Mononuclear cell (primary cell): ENCODE results near the gene RFX2. TPM values are rescaled to one million over a fixed set of nuclear protein-coding genes. Genes with fewer than 3 reads are reported as not detected.
"Not testable (repeated sequence)": the region's sequence is repeated elsewhere in the genome, so short reads cannot be mapped to it uniquely, and the experiment has no call there.

Experiments
- H3K27me3 ChIP-seq: 2 replicates; pipeline ENCODE4 v1.6.0; 2011; ENCODE audit warnings: low read length, control low read depth; ENCODE audit not compliant: insufficient read depth
- H3K4me1 ChIP-seq: 2 replicates; pipeline ENCODE4 v1.5.1; 2011; ENCODE audit warnings: mild to moderate bottlenecking, low read length, control low read depth; ENCODE audit not compliant: insufficient read depth
- H3K4me3 ChIP-seq: 2 replicates; pipeline ENCODE4 v1.5.1; 2011; ENCODE audit warnings: mild to moderate bottlenecking, low read length, moderate library complexity
- H3K9me3 ChIP-seq: 2 replicates; pipeline ENCODE4 v1.5.1; 2011; ENCODE audit warnings: low read depth, mild to moderate bottlenecking, control low read depth, low read length
- total RNA-seq: library from RNA; depleted of rRNA; stranded (reverse); fragments of >200 nt; gene quantifications from one replicate; pipeline ENCODE4 v1.2.3, GENCODE V29; 2012

Gene RFX2
- total RNA-seq, 1 donor: 11.3 TPM

DNA sequence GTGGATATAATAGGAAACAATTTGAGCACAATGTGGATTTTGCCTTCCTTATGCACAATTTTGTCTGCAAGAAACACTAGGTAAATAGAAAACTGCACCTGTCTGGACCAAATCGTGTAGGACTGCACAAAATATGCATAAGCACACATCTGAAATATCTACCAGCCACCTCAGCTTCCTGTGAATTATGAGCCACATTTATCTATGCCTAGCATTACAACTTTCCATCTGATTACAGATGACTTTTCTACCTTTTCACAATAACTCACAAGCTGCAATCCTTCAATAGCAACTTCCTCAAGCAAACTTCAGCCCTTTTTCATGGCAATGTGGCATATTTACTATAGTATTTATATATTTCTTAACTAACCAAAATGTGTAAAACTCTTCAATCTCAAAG, 5.7 kb upstream of the RFX2 start:
- peaks cover 4% of the 10 kb centered on the region for H3K4me1 ChIP-seq
- no peak overlapping the region for H3K4me3 ChIP-seq
- no peaks in the 10 kb centered on the region for H3K9me3 ChIP-seq
- H3K27me3 ChIP-seq: no peaks in the 10 kb centered on the region

DNA sequence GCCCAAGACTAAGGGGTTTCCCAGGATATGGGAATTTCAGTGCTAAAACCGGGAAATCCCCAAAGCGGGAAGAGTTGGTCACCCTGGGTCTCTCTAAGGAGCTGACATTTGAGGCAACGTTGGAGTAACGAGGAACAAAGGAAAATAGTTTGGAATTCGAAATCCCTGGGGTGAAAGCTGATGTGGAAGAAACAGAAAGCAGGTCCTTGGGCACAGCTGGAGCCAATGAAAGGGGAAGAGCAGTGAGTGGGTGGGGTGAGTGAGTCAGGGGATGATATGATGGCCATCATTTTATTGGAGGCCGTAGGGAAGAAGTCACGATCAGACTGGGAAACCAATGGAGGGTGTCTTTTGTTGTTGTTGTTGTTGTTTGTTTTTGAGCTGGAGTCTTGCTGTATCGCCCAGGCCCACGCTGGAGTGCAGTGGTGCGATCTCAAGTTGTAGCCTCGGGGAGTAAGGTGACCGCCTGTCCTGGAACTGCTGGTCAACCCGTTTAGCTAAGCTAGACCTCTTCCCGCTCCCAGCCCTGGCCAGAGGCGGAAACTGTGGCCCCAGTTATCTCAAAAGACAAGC, 3.4 kb upstream of the RFX2 start:
- Histone ChIP-seq H3K27me3 (peaks cover 2% of the 10 kb centered on the region), H3K9me3 (no peaks in the 10 kb centered on the region), H3K4me3 (no peak overlapping the region), H3K4me1 (peaks cover 17% of the 10 kb centered on the region)

DNA sequence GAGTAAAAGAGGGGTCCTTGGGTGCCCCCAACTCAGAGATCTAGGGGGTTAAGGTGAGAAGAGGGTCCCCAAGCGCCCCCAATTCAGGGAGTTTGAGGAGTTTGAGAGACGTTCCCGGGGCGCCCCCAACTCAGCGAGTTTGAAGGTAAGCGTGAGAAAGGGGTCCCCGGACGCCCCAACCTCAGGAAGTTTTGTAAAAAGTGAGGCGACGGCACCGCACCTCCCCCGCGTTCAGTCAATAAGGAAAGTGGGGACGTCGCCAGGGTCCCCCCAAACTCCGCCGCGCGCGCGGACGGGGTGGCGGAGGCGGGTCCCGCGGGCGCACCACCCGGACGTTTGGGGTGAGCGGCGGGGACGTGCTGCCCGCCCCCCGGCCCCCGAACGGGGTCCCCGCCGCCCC, 353 bp downstream of the RFX2 start:
- Histone ChIP-seq H3K27me3 (peaks cover 2% of the 10 kb centered on the region), H3K4me1 (peaks cover 29% of the 10 kb centered on the region), H3K4me3 (peak overlapping the region; percentile 55), H3K9me3 (no peaks in the 10 kb centered on the region)

DNA sequence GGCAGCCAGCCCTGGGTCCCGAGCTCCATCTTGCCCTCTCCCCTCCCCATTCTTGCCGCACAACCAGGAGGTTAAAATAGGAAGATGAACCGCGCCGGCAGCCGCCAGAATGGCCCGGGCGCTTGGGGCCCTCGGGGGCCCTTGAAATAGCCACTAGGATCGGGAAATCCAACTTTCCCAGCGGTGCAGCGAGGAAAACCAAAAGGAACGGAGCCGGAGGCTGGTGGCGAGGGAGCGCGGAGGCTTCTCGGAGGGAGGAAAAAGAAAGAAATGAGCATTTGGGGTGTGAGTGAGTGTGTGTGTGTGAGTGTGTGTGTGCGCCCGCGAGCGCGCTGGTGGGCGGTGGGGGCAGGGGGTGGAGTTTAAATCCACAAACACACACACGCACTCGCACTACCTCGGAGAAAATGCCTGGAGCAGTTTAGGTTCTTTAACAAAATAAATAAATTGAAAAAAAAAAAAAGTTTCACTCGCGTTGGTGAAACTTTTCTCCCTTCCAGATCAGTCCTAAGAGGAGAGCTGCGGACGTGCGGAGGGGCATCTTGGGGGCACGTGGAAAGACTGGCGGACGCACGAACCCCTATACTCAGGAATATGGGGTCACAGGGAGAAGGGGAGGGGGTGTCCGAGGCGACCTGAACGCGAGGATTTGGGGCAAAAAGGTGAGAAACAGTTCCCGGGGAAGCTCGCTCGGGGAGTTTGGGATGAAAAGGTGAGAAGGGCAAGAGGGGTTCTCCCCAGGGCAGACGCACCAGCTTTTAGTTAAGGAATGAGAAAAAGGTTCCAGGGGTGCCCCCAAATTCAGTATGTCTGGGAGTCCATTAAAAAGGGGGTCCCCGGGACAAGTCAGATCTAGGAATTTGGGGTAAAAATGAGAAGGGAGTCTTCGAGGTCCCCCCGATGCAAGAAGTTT, 1.3 kb downstream of the RFX2 start:
- Histone ChIP-seq H3K4me3 (peak overlapping the region; percentile 55), H3K27me3 (peaks cover 2% of the 10 kb centered on the region), H3K4me1 (peaks cover 35% of the 10 kb centered on the region), H3K9me3 (no peaks in the 10 kb centered on the region)

DNA sequence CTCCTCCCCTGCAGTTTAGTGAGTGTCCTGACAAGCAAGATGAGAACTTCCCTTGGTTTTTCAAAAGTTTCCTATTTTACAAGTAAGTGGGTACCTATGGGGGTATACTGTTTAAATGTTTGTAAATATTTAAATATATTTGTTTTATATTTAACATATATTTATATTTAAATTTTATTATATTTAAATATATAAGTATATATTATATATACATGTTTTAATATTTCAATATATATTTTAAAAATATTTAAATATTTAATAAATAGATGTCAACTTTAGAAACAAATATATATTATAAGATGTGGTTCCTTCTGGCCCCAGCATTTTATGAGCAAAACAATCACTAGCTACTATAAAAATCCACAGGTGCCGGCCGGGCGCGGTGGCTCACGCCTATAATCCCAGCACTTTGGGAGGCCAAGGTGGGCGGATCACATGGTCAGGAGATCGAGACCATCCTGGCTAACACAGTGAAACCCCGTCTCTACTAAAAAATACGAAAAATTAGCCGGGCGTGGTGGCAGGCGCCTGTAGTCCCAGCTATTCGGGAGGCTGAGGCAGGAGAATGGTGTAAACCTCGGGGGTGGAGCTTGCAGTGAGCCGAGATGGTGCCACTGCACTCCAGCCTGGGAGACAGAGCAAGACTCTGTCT, 3.5 kb downstream of the RFX2 start:
- not testable (repeated sequence) for H3K27me3 ChIP-seq, H3K4me3 ChIP-seq, H3K9me3 ChIP-seq
- peaks cover 35% of the 10 kb centered on the region for H3K4me1 ChIP-seq

DNA sequence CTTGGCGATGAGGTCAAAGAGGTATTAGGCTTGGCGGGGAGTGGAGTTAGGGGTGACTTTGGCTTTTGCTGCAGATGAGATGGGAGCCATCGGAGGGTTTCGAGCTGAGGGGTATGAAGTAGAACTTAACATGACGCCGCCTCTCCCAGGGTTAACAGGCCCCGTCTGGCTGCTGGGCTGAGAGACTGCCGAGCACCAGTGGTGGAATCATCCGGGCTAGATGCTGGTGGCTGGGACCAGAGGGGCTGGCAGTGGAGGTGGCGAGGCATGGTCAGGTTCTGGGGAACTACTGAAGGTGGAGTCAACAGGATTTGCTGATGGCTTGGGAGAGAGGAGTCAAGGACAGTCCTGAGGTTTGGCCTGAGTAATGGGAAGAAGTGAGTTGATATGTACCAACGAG, 4.9 kb downstream of the RFX2 start:
- H3K4me1 ChIP-seq: peaks cover 43% of the 10 kb centered on the region

DNA sequence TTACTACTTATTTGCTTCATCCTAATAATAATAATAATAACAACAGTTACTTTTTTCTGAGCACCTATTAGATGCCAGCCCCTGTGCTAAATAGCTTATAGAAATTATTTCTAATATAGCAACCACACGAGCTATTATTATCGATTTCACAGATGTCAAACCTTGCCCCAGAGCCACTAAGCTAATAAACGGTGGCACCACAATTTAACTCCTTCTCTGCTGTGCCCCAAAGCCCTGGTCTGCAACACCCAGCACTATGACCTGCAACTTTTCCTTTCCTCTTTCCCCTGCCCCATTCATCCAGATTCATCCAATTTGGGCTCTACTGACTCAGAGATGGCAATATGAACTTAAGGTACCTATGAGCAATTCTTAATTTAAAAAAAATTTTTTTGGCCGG, 6.4 kb downstream of the RFX2 start:
- Histone ChIP-seq H3K4me3 (no peak overlapping the region), H3K27me3 (no peaks in the 10 kb centered on the region), H3K4me1 (peaks cover 41% of the 10 kb centered on the region), H3K9me3 (no peaks in the 10 kb centered on the region)

More for the DNA sequence above, 4.9 kb downstream of the RFX2 start:
- Histone ChIP-seq H3K4me3 (no peak overlapping the region), H3K9me3 (no peaks in the 10 kb centered on the region), H3K27me3 (peaks cover 2% of the 10 kb centered on the region)

DNA sequence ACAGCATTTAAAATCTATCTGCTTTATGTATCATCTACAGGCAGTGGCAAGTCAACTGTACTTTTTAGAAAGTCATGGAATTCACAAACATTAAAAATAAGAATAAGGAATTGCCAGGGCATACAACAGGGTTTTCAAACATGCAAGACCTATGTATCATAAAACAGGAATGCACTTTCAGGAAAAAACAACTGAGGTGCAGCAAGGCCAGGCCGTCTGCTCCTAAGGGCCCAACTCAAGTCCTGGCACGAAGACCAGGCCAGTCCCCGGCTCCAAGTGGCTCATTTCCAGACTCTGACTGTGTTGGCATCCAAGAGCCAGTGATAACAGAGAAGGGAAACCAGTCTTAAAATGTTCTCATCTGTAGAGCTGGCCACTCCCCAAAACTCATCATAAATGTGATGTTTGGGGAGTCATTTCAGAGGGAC, 7.1 kb downstream of the RFX2 start:
- Histone ChIP-seq H3K4me3 (no peak overlapping the region), H3K27me3 (no peaks in the 10 kb centered on the region), H3K9me3 (no peaks in the 10 kb centered on the region), H3K4me1 (peaks cover 34% of the 10 kb centered on the region)

DNA sequence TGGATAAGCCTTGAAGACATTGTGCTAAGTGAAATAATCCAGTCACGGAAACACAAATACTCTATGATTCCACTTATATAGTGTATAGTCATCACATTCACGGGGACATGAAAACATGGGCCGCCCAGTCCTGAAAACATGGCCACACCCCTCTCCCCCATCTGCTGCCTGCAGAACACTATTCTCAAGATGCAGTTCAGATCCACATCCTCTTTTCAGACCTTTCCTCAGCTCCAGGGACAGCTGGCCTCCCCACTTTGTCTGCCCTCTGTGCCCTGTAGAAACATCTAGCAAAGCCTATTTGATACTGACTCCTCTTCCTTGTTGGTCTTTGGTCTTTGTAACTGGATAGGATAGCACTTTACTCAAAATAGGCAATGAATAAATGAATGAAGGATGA, 8.3 kb downstream of the RFX2 start:
- Histone ChIP-seq H3K9me3 (no peaks in the 10 kb centered on the region), H3K27me3 (no peaks in the 10 kb centered on the region), H3K4me1 (peaks cover 33% of the 10 kb centered on the region), H3K4me3 (no peak overlapping the region)

DNA sequence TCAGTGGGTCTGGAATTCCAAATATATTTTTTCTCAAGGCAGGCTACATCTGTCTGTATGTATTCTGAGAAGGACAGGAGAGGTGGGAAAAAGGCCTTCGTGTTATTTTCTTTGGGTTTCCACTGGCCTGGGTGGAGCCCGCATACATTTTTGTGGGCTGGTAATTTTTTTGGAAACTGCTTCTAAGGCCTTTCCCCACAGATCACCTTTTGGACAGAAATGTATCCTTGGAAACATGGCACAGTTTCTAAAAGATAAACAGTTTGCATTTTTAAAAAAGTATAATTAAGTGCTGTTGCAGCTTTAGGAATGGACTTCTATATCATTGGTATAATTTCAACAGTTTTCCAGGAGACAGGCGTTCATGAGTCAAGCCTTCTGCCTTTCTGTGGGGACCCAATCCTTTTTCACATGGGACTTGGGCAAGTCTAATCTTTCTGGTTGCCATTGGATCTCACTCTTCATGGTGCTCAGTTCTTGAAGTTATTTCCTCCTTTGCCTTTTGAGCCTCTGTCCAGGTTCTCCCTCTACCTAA, 8.9 kb downstream of the RFX2 start:
- H3K4me3 ChIP-seq: no peak overlapping the region
- H3K27me3 ChIP-seq: no peaks in the 10 kb centered on the region
- H3K9me3 ChIP-seq: no peaks in the 10 kb centered on the region
- H3K4me1 ChIP-seq: peaks cover 33% of the 10 kb centered on the region

DNA sequence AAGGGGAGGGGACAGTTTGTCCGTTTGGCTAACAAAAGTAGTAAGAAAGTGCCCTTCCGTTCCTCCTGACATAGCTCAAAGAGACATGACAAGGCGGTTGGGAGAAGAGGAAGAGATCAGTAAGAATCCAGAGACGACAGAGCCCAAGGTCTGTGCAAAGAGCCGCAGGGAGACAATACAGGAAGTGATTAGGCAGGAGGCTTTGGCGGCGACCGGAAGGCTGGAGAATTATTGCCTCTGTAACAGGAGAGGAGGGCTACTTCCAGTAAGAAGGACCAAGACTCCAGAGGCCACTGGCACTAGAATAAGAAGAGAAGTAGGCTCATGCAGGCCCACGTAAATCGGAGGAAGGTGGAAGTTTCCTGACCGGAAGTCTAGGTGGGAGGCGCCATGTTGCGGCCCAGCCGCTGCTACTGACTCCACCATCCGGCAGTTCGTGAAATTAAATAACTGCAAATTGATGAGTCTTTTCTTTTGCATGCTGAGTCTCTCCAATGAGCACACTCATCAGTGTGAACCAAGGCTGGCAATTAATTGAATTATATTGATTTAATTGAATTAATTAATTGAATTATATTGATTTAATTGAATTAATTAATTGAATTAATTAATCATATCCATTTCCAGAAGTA, 9.9 kb downstream of the RFX2 start:
- H3K4me1 ChIP-seq: peaks cover 31% of the 10 kb centered on the region
- H3K9me3 ChIP-seq: no peaks in the 10 kb centered on the region
- peak overlapping the region; percentile 37 for H3K4me3 ChIP-seq
- H3K27me3 ChIP-seq: no peaks in the 10 kb centered on the region

DNA sequence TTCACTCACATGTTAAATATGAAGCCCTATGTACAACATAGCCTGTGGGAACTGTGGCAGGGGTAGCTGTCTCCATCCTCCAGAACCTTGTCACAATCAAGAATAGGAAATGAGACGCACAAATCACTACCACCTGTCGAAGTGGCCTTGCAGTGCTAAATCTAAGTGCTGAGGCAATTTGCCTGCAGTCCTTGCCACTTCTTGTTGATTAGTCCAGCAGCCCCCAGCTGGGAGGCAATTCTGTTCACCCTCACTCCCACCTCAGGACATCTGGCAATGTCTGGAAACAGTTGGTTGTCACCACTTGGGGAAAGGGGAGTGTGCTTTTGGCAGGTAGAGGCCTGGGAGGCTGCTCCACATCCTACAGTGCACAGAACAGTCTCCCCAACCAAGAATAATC, 10.7 kb downstream of the RFX2 start:
- Histone ChIP-seq H3K9me3 (no peaks in the 10 kb centered on the region), H3K4me1 (peaks cover 23% of the 10 kb centered on the region), H3K4me3 (no peak overlapping the region), H3K27me3 (no peaks in the 10 kb centered on the region)

DNA sequence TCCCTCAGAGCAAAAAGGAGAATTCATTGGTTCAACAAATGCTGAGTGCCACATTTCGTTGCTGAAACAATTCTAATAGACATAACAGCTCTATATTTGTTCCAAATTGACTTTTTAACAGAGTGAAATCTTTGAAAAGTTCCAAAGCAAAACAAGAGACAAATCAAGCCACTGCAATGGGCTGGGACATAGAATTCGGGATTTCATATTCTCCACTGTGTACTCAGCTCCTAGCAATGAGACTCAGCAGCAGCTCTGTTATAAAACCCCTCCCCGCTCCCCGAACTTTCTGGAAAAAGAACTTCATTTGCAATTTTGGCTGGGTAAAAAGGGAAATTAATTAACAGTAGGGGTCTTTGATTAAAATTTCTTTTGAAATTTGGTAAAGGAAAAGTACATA, 11.3 kb downstream of the RFX2 start:
- Histone ChIP-seq H3K4me1 (peaks cover 21% of the 10 kb centered on the region), H3K9me3 (no peaks in the 10 kb centered on the region), H3K4me3 (no peak overlapping the region), H3K27me3 (no peaks in the 10 kb centered on the region)

DNA sequence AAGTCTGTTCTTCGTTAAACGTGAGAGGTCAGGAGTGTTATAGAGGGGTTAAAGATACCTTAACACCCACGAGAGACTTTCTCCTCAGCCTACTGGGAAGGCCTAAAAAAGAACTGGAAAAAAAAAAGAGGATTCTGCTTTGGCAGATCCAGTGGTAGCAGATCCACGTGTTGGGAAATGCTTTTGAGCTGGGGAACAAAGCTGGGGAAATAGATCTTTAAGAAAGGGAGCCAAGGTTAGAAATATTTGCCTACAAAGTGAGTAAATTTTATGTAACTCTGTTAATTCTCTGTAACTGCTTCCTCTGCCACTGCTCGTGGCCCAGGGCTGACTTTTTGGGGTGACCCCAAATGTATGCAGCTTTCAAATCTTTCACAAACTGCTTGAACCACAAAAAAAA, 11.7 kb downstream of the RFX2 start:
- Histone ChIP-seq H3K9me3 (no peaks in the 10 kb centered on the region), H3K4me3 (no peak overlapping the region), H3K4me1 (peaks cover 21% of the 10 kb centered on the region), H3K27me3 (no peaks in the 10 kb centered on the region)

DNA sequence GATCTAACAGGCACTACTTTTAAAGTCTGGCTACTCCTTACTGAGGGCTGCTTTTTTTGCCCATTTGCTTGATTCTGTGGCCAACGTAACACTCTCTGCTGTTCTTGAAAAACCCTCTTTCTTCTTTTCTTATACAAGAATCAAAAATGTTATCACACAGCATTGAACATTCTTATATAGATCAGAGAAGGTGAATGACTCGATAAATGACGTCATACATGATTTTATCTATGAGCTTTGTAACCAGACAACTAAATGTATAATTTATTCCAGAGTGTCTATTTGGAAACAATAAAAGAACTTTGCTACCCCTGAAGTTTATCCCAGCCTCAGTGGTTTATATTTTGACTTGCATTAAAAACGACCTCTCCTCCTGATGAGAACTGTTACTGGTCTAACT, 12.4 kb downstream of the RFX2 start:
- H3K27me3 ChIP-seq: no peaks in the 10 kb centered on the region
- H3K4me1 ChIP-seq: peaks cover 21% of the 10 kb centered on the region
- H3K4me3 ChIP-seq: no peak overlapping the region
- H3K9me3 ChIP-seq: no peaks in the 10 kb centered on the region
